ENCODE measurements around the gene PROM2.

PROM2 gene

GRCh38 chr2:95310216-95310615 is 36.0 kb downstream of the PROM2 start:
- DNase-seq, result no peak

GRCh38 chr2:95310651-95311050 is 36.4 kb downstream of the PROM2 start:
- DNase-seq, result no peak

- DNase-seq, result no peak
These were observed 37.7 kb downstream of the PROM2 start for GRCh38 chr2:95311815-95312542.

- DNase-seq, result no peak
These were observed 38.4 kb downstream of the PROM2 start for GRCh38 chr2:95312543-95313201.

- no peak for DNase-seq
These were observed 39.3 kb downstream of the PROM2 start for GRCh38 chr2:95313296-95314131.

GRCh38 chr2:95314598-95314963 is 40.3 kb downstream of the PROM2 start:
- no peak for DNase-seq

- DNase-seq, result no peak
These were observed 40.8 kb downstream of the PROM2 start for GRCh38 chr2:95314964-95315611.

GRCh38 chr2:95315801-95316411 is 41.7 kb downstream of the PROM2 start:
- DNase-seq, result no peak

- DNase-seq, result no peak
These were observed 42.3 kb downstream of the PROM2 start for GRCh38 chr2:95316466-95317122.

GRCh38 chr2:95317123-95317500 is 42.9 kb downstream of the PROM2 start:
- no peak for DNase-seq

- DNase-seq, result no peak
These were observed 43.6 kb downstream of the PROM2 start for GRCh38 chr2:95317665-95318425.

- no peak for DNase-seq
These were observed 44.4 kb downstream of the PROM2 start for GRCh38 chr2:95318431-95319220.

- no peak for DNase-seq
These were observed 45.5 kb downstream of the PROM2 start for GRCh38 chr2:95319481-95320343.

GRCh38 chr2:95320344-95320712 is 46.1 kb downstream of the PROM2 start:
- DNase-seq, result no peak

- DNase-seq, result no peak
These were observed 46.9 kb downstream of the PROM2 start for GRCh38 chr2:95320986-95321767.

- DNase-seq, result no peak
These were observed 49.3 kb downstream of the PROM2 start for GRCh38 chr2:95323347-95324155.

- DNase-seq, result no peak
These were observed 50.8 kb downstream of the PROM2 start for GRCh38 chr2:95325026-95325425.

Measured in activated CD4-positive, alpha-beta T cell treated with anti-CD3 and anti-CD28 coated beads, Interleukin-2, amount 50 U/mL, for 1 hour (primary cell).